Measurements from ENCODE around the gene LMTK3. TPM values are rescaled to one million over a fixed set of nuclear protein-coding genes. Genes with fewer than 3 reads are reported as not detected.
"Not testable (repeated sequence)": the region's sequence is repeated elsewhere in the genome, so short reads cannot be mapped to it uniquely, and the experiment has no call there.

LMTK3 gene
- total and polyA plus RNA-seq, 9 donors: 0.03 to 0.39 (median 0.14) TPM; not detected in 1

GRCh38 chr19:48538057-48538456, 26.4 kb upstream of the LMTK3 start:
- not testable (repeated sequence) for H3K27me3 ChIP-seq (ENCODE audit: control insufficient read depth, insufficient read depth, low read length); H3K4me1 ChIP-seq (ENCODE audit: control insufficient read depth, insufficient read depth, low read length); H3K36me3 ChIP-seq (ENCODE audit: control insufficient read depth, insufficient read depth, low read length); H3K4me3 ChIP-seq (ENCODE audit: low read length); DNase-seq; H3K9me3 ChIP-seq (replicated peaks; ENCODE audit: control insufficient read depth, low read depth, low read length); H3K27ac ChIP-seq (ENCODE audit: low read length)
- no CpG with 5 or more reads among the region's 8 CpGs for WGBS (ENCODE audit: insufficient coverage)

GRCh38 chr19:48537541-48537940, 25.9 kb upstream of the LMTK3 start:
- WGBS (ENCODE audit: insufficient coverage): 93% methylated on average over 3 of the region's 7 CpGs
- H3K9me3 ChIP-seq (replicated peaks; ENCODE audit: control insufficient read depth, low read depth, low read length): no peaks in the 10 kb centered on the region

GRCh38 chr19:48533770-48534169, 22.1 kb upstream of the LMTK3 start:
- Histone ChIP-seq H3K36me3 (ENCODE audit: control insufficient read depth, insufficient read depth, low read length) (no peaks in the 10 kb centered on the region), H3K4me1 (ENCODE audit: control insufficient read depth, insufficient read depth, low read length) (no peaks in the 10 kb centered on the region), H3K9me3 (replicated peaks; ENCODE audit: control insufficient read depth, low read depth, low read length) (peaks cover 4% of the 10 kb centered on the region), H3K4me3 (ENCODE audit: low read length) (no peak overlapping the region), H3K27ac (ENCODE audit: low read length) (no peak overlapping the region), H3K27me3 (ENCODE audit: control insufficient read depth, insufficient read depth, low read length) (no peaks in the 10 kb centered on the region)
- 90% methylated on average over 5 of the region's 10 CpGs for WGBS (ENCODE audit: insufficient coverage)
- no peak for DNase-seq

More at GRCh38 chr19:48537541-48537940, 25.9 kb upstream of the LMTK3 start:
- Histone ChIP-seq H3K4me1 (ENCODE audit: control insufficient read depth, insufficient read depth, low read length) (peaks cover 4% of the 10 kb centered on the region), H3K27me3 (ENCODE audit: control insufficient read depth, insufficient read depth, low read length) (no peaks in the 10 kb centered on the region), H3K4me3 (ENCODE audit: low read length) (no peak overlapping the region), H3K27ac (ENCODE audit: low read length) (no peak overlapping the region), H3K36me3 (ENCODE audit: control insufficient read depth, insufficient read depth, low read length) (no peaks in the 10 kb centered on the region)
- DNase-seq: no peak

GRCh38 chr19:48530770-48531169, 19.1 kb upstream of the LMTK3 start:
- H3K27me3 ChIP-seq (ENCODE audit: control insufficient read depth, insufficient read depth, low read length): no peaks in the 10 kb centered on the region
- no CpG with 5 or more reads among the region's 6 CpGs for WGBS (ENCODE audit: insufficient coverage)
- no peak overlapping the region for H3K4me3 ChIP-seq (ENCODE audit: low read length)
- no peak for DNase-seq
- H3K27ac ChIP-seq (ENCODE audit: low read length): no peak overlapping the region
- peaks cover 18% of the 10 kb centered on the region for H3K9me3 ChIP-seq (replicated peaks; ENCODE audit: control insufficient read depth, low read depth, low read length)
- no peaks in the 10 kb centered on the region for H3K4me1 ChIP-seq (ENCODE audit: control insufficient read depth, insufficient read depth, low read length)
- no peaks in the 10 kb centered on the region for H3K36me3 ChIP-seq (ENCODE audit: control insufficient read depth, insufficient read depth, low read length)

GRCh38 chr19:48530066-48530720, 18.6 kb upstream of the LMTK3 start:
- WGBS (ENCODE audit: insufficient coverage): 23% methylated on average over 12 of the region's 20 CpGs
- H3K36me3 ChIP-seq (ENCODE audit: control insufficient read depth, insufficient read depth, low read length): no peaks in the 10 kb centered on the region

GRCh38 chr19:48529156-48529555, 17.5 kb upstream of the LMTK3 start:
- 98% methylated on average over 4 of the region's 4 CpGs for WGBS (ENCODE audit: insufficient coverage)
- H3K9me3 ChIP-seq (replicated peaks; ENCODE audit: control insufficient read depth, low read depth, low read length): peaks cover 23% of the 10 kb centered on the region

More at GRCh38 chr19:48530066-48530720, 18.6 kb upstream of the LMTK3 start:
- peaks cover 18% of the 10 kb centered on the region for H3K9me3 ChIP-seq (replicated peaks; ENCODE audit: control insufficient read depth, low read depth, low read length)
- no peak for DNase-seq
- no peaks in the 10 kb centered on the region for H3K27me3 ChIP-seq (ENCODE audit: control insufficient read depth, insufficient read depth, low read length)
- no peaks in the 10 kb centered on the region for H3K4me1 ChIP-seq (ENCODE audit: control insufficient read depth, insufficient read depth, low read length)
- no peak overlapping the region for H3K27ac ChIP-seq (ENCODE audit: low read length)
- H3K4me3 ChIP-seq (ENCODE audit: low read length): no peak overlapping the region

GRCh38 chr19:48524732-48525131, 13.1 kb upstream of the LMTK3 start:
- peaks cover 25% of the 10 kb centered on the region for H3K9me3 ChIP-seq (replicated peaks; ENCODE audit: control insufficient read depth, low read depth, low read length)
- 100% methylated on average over 4 of the region's 5 CpGs for WGBS (ENCODE audit: insufficient coverage)
- H3K27me3 ChIP-seq (ENCODE audit: control insufficient read depth, insufficient read depth, low read length): no peaks in the 10 kb centered on the region
- no peak overlapping the region for H3K27ac ChIP-seq (ENCODE audit: low read length)
- no peaks in the 10 kb centered on the region for H3K36me3 ChIP-seq (ENCODE audit: control insufficient read depth, insufficient read depth, low read length)
- no peak overlapping the region for H3K4me3 ChIP-seq (ENCODE audit: low read length)
- no peak for DNase-seq
- H3K4me1 ChIP-seq (ENCODE audit: control insufficient read depth, insufficient read depth, low read length): no peaks in the 10 kb centered on the region

More at GRCh38 chr19:48529156-48529555, 17.5 kb upstream of the LMTK3 start:
- H3K36me3 ChIP-seq (ENCODE audit: control insufficient read depth, insufficient read depth, low read length): no peaks in the 10 kb centered on the region
- H3K4me3 ChIP-seq (ENCODE audit: low read length): no peak overlapping the region
- DNase-seq: no peak
- no peak overlapping the region for H3K27ac ChIP-seq (ENCODE audit: low read length)
- no peaks in the 10 kb centered on the region for H3K4me1 ChIP-seq (ENCODE audit: control insufficient read depth, insufficient read depth, low read length)
- no peaks in the 10 kb centered on the region for H3K27me3 ChIP-seq (ENCODE audit: control insufficient read depth, insufficient read depth, low read length)

- H3K4me3 ChIP-seq (ENCODE audit: low read length): no peak overlapping the region
- H3K27ac ChIP-seq (ENCODE audit: low read length): no peak overlapping the region
- DNase-seq: no peak
- no peaks in the 10 kb centered on the region for H3K36me3 ChIP-seq (ENCODE audit: control insufficient read depth, insufficient read depth, low read length)
- peaks cover 23% of the 10 kb centered on the region for H3K9me3 ChIP-seq (replicated peaks; ENCODE audit: control insufficient read depth, low read depth, low read length)
- no CpG with 5 or more reads among the region's 2 CpGs for WGBS (ENCODE audit: insufficient coverage)
- no peaks in the 10 kb centered on the region for H3K4me1 ChIP-seq (ENCODE audit: control insufficient read depth, insufficient read depth, low read length)
- H3K27me3 ChIP-seq (ENCODE audit: control insufficient read depth, insufficient read depth, low read length): no peaks in the 10 kb centered on the region
Measured at GRCh38 chr19:48524221-48524620, 12.6 kb upstream of the LMTK3 start.

GRCh38 chr19:48520134-48520533, 8.5 kb upstream of the LMTK3 start:
- no CpG with 5 or more reads among the region's 4 CpGs for WGBS (ENCODE audit: insufficient coverage)
- DNase-seq: no peak
- no peaks in the 10 kb centered on the region for H3K36me3 ChIP-seq (ENCODE audit: control insufficient read depth, insufficient read depth, low read length)
- no peaks in the 10 kb centered on the region for H3K4me1 ChIP-seq (ENCODE audit: control insufficient read depth, insufficient read depth, low read length)
- no peak overlapping the region for H3K27ac ChIP-seq (ENCODE audit: low read length)
- no peaks in the 10 kb centered on the region for H3K27me3 ChIP-seq (ENCODE audit: control insufficient read depth, insufficient read depth, low read length)
- peaks cover 7% of the 10 kb centered on the region for H3K9me3 ChIP-seq (replicated peaks; ENCODE audit: control insufficient read depth, low read depth, low read length)
- no peak overlapping the region for H3K4me3 ChIP-seq (ENCODE audit: low read length)

GRCh38 chr19:48519426-48519825, 7.8 kb upstream of the LMTK3 start:
- not testable (repeated sequence) for H3K27me3 ChIP-seq (ENCODE audit: control insufficient read depth, insufficient read depth, low read length); H3K4me1 ChIP-seq (ENCODE audit: control insufficient read depth, insufficient read depth, low read length); H3K36me3 ChIP-seq (ENCODE audit: control insufficient read depth, insufficient read depth, low read length); H3K9me3 ChIP-seq (replicated peaks; ENCODE audit: control insufficient read depth, low read depth, low read length); H3K4me3 ChIP-seq (ENCODE audit: low read length); DNase-seq; H3K27ac ChIP-seq (ENCODE audit: low read length)
- WGBS (ENCODE audit: insufficient coverage): no CpG with 5 or more reads among the region's 4 CpGs

- WGBS (ENCODE audit: insufficient coverage): no CpG with 5 or more reads among the region's 3 CpGs
- Histone ChIP-seq H3K27ac (ENCODE audit: low read length) (no peak overlapping the region), H3K4me3 (ENCODE audit: low read length) (no peak overlapping the region), H3K9me3 (replicated peaks; ENCODE audit: control insufficient read depth, low read depth, low read length) (no peaks in the 10 kb centered on the region), H3K27me3 (ENCODE audit: control insufficient read depth, insufficient read depth, low read length) (peaks cover 12% of the 10 kb centered on the region), H3K4me1 (ENCODE audit: control insufficient read depth, insufficient read depth, low read length) (peaks cover 9% of the 10 kb centered on the region), H3K36me3 (ENCODE audit: control insufficient read depth, insufficient read depth, low read length) (no peaks in the 10 kb centered on the region)
- DNase-seq: no peak
Measured at GRCh38 chr19:48518207-48518606, 6.6 kb upstream of the LMTK3 start.
